ENCODE data around the gene VCX3B.
"Not testable (repeated sequence)": the region's sequence is repeated elsewhere in the genome, so short reads cannot be mapped to it uniquely, and the experiment has no call there.

VCX3B gene

DNA sequence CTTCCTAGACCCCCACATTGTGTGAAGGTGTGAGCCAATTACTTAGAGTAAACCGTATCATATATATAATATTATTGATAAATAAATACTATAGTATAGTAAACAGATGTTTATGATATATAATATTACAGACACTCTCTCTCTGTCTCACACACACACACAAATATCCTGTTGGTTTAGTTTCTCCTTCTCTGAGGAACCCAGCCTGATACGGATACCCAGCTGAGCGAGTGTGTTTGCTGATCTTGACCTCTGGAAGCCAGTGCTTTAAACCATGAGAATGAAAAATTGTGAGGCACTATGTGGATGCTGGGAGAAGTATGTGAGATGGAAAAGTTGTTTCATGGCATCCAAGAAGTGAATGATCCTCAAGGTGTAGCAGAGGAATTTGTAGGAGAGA lies at the start of gene VCX3B:
VCX3B (plus strand) TSS at position 301 of the 400 bp plus-strand sequence. CDS start 621 bp downstream, outside the sequence.
- H3K9me3 Mint-ChIP-seq; H3K27me3 Mint-ChIP-seq; H3K36me3 Mint-ChIP-seq (ENCODE audit: low read depth); H3K27ac Mint-ChIP-seq; H3K4me3 Mint-ChIP-seq; H3K4me1 Mint-ChIP-seq (ENCODE audit: low read depth): not testable (repeated sequence)

- H3K4me1 Mint-ChIP-seq (ENCODE audit: low read depth): no peaks in the 10 kb centered on the region
- no peak overlapping the region for H3K27ac Mint-ChIP-seq
- no peaks in the 10 kb centered on the region for H3K27me3 Mint-ChIP-seq
- H3K9me3 Mint-ChIP-seq: peaks cover 3% of the 10 kb centered on the region
- H3K4me3 Mint-ChIP-seq: no peak overlapping the region
- H3K36me3 Mint-ChIP-seq (ENCODE audit: low read depth): no peaks in the 10 kb centered on the region
Measured at GRCh38 chrX:8418301-8418700, 46.3 kb upstream of the VCX3B start.

GRCh38 chrX:8424912-8425311 lies 39.7 kb upstream of the VCX3B start:
- Mint-ChIP-seq H3K9me3 (peaks cover 5% of the 10 kb centered on the region), H3K27me3 (no peaks in the 10 kb centered on the region), H3K36me3 (ENCODE audit: low read depth) (no peaks in the 10 kb centered on the region), H3K4me3 (no peak overlapping the region), H3K4me1 (ENCODE audit: low read depth) (no peaks in the 10 kb centered on the region), H3K27ac (no peak overlapping the region)

GRCh38 chrX:8429692-8430249 lies 34.9 kb upstream of the VCX3B start:
- no peaks in the 10 kb centered on the region for H3K36me3 Mint-ChIP-seq (ENCODE audit: low read depth)
- H3K9me3 Mint-ChIP-seq: peaks cover 5% of the 10 kb centered on the region
- H3K4me3 Mint-ChIP-seq: no peak overlapping the region
- no peak overlapping the region for H3K27ac Mint-ChIP-seq
- no peaks in the 10 kb centered on the region for H3K4me1 Mint-ChIP-seq (ENCODE audit: low read depth)
- H3K27me3 Mint-ChIP-seq: no peaks in the 10 kb centered on the region

DNA sequence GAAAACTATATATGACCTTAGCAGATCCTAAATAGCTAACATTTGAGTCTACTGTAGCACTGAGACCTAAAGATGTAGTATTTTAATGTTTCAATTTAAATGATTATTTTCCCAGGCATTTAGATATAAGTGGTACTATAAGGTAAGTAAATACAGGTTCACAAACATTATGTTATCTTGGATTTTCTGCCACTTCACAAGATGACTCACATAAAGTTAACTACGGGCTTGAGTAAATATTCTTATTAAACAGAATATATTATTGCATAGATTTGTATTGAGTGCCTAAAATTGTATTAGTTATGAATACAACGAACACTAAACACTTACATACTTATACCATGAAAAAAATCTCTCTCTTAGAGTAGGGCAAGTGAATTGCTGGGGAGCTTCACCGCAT lies 34.2 kb upstream of the VCX3B start:
- Mint-ChIP-seq H3K9me3 (peaks cover 5% of the 10 kb centered on the region), H3K27ac (no peak overlapping the region), H3K4me1 (ENCODE audit: low read depth) (no peaks in the 10 kb centered on the region), H3K36me3 (ENCODE audit: low read depth) (no peaks in the 10 kb centered on the region), H3K4me3 (no peak overlapping the region), H3K27me3 (no peaks in the 10 kb centered on the region)

DNA sequence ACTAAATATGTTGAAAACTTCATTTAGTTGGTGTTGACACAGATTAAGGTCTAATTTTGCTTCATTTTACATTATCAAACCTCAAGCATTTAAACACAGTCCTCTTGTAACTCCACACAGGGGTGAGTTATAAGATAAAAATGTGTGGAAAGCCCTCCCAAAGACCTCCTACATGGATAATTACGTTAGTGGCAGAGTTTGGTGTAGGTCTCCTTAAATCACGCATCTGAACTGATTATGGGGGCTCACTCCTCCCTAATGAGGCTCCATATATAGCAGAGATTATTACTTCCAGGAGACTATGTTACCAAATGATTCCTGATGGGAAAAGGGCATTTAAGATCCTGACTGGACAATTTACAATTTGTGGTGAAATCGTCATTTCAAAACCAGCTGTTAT lies 32.2 kb upstream of the VCX3B start:
- Mint-ChIP-seq H3K9me3 (peaks cover 5% of the 10 kb centered on the region), H3K27ac (no peak overlapping the region), H3K36me3 (ENCODE audit: low read depth) (no peaks in the 10 kb centered on the region), H3K4me1 (ENCODE audit: low read depth) (no peaks in the 10 kb centered on the region), H3K4me3 (no peak overlapping the region), H3K27me3 (no peaks in the 10 kb centered on the region)

DNA sequence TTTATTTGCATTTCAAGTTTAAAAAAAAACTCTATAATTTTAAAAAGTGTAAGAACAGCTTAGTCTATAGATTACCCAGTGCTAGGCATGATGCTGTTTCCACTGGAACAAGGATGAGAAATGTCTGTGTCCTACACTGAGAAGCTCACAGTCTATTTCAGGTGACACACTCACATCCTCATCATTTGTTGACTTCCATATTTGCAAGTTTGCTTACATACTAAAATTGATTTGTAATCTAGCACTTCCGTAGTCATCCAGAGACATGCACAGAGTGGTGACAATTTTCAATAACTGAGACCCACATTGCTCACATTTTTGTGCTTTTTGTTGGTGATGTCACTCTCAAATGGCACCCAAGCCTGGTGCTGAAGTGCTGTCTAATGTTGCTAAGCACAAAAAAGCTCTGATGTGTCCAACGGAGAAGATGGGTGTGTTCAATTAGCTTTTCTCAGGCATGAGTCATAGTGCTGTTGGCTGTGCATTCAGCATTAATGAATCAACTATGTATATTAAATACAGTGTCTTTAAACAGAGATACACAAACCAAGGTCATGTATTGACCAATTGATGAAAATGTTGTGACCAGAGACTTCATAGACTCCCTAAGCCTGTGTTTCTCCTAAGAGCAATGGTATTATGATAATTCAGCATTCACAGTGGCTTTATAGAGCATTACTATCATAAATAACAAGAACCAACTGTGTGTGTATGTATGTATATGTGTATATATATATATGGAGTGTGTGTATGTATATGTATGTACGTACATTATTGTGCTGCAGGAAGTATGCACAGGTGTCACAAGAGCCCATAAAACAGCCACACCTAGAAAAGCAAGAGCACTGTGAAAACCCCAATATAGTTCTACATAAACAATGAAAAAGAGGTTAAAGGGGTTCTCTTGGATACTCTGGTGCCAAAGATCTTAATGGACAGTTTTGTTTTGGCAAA lies 31.2 kb upstream of the VCX3B start:
- H3K36me3 Mint-ChIP-seq (ENCODE audit: low read depth): no peaks in the 10 kb centered on the region
- no peak overlapping the region for H3K27ac Mint-ChIP-seq
- H3K27me3 Mint-ChIP-seq: no peaks in the 10 kb centered on the region
- H3K4me1 Mint-ChIP-seq (ENCODE audit: low read depth): no peaks in the 10 kb centered on the region
- peaks cover 5% of the 10 kb centered on the region for H3K9me3 Mint-ChIP-seq
- H3K4me3 Mint-ChIP-seq: no peak overlapping the region

- no peaks in the 10 kb centered on the region for H3K36me3 Mint-ChIP-seq (ENCODE audit: low read depth)
- no peak overlapping the region for H3K4me3 Mint-ChIP-seq
- no peaks in the 10 kb centered on the region for H3K27me3 Mint-ChIP-seq
Measured at GRCh38 chrX:8447368-8447767, 17.3 kb upstream of the VCX3B start.

GRCh38 chrX:8452343-8452742 lies 12.3 kb upstream of the VCX3B start:
- not testable (repeated sequence) for H3K4me1 Mint-ChIP-seq (ENCODE audit: low read depth); H3K27me3 Mint-ChIP-seq; H3K27ac Mint-ChIP-seq; H3K36me3 Mint-ChIP-seq (ENCODE audit: low read depth); H3K9me3 Mint-ChIP-seq; H3K4me3 Mint-ChIP-seq

More at GRCh38 chrX:8447368-8447767, 17.3 kb upstream of the VCX3B start:
- Mint-ChIP-seq H3K27ac (no peak overlapping the region), H3K9me3 (no peaks in the 10 kb centered on the region), H3K4me1 (ENCODE audit: low read depth) (no peaks in the 10 kb centered on the region)

GRCh38 chrX:8453611-8454010 lies 11.0 kb upstream of the VCX3B start:
- Mint-ChIP-seq H3K27me3 (no peaks in the 10 kb centered on the region), H3K4me3 (no peak overlapping the region), H3K36me3 (ENCODE audit: low read depth) (no peaks in the 10 kb centered on the region), H3K27ac (no peak overlapping the region), H3K9me3 (no peaks in the 10 kb centered on the region), H3K4me1 (ENCODE audit: low read depth) (no peaks in the 10 kb centered on the region)

DNA sequence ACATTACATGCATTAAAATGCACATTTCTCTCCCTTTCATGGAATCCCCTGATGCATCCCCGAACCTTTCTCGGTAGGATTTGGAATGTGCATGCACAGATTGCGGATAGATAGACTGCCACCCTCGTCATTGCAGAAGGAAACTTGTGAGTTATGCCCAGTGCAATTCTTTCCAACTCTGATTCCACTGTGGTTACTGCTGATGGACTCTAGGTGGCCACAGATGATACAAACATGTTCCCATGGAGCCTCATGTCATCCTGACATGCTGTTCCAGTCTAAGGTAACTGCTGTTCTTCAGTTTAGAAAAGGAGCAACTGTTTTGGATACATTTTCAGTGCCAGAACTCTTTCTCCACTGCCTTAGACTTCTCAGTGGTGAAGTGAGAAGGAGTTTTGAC lies 9.1 kb upstream of the VCX3B start:
- Mint-ChIP-seq H3K36me3 (ENCODE audit: low read depth) (no peaks in the 10 kb centered on the region), H3K27me3 (no peaks in the 10 kb centered on the region), H3K4me3 (no peak overlapping the region), H3K4me1 (ENCODE audit: low read depth) (no peaks in the 10 kb centered on the region), H3K27ac (no peak overlapping the region), H3K9me3 (no peaks in the 10 kb centered on the region)

DNA sequence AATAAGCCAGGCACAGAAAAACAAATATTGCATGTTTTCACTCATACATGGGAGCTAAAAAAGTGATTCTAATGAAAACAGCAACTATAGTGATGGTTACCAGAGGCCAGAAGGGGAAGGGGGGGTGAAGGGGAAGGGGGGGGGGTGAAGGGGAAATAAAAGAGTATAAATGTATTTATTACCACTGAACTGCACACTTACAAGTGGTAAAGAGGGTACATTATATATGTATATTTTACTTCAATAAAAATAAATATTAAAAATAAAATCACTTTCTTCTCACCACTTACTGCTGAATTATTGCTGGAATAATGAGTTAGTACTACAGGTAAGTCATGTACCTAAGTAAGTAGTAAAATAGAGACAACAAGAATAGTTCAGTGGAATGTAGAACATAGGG lies 2.1 kb upstream of the VCX3B start:
- H3K4me1 Mint-ChIP-seq (ENCODE audit: low read depth): no peaks in the 10 kb centered on the region

GRCh38 chrX:8484360-8484949 lies 19.8 kb downstream of the VCX3B start:
- H3K9me3 Mint-ChIP-seq: no peaks in the 10 kb centered on the region
- H3K4me1 Mint-ChIP-seq (ENCODE audit: low read depth): no peaks in the 10 kb centered on the region
- H3K27ac Mint-ChIP-seq: no peak overlapping the region
- no peak overlapping the region for H3K4me3 Mint-ChIP-seq
- H3K27me3 Mint-ChIP-seq: no peaks in the 10 kb centered on the region
- no peaks in the 10 kb centered on the region for H3K36me3 Mint-ChIP-seq (ENCODE audit: low read depth)

More for the DNA sequence above, 2.1 kb upstream of the VCX3B start:
- no peak overlapping the region for H3K4me3 Mint-ChIP-seq
- no peaks in the 10 kb centered on the region for H3K9me3 Mint-ChIP-seq
- no peaks in the 10 kb centered on the region for H3K27me3 Mint-ChIP-seq
- no peaks in the 10 kb centered on the region for H3K36me3 Mint-ChIP-seq (ENCODE audit: low read depth)
- H3K27ac Mint-ChIP-seq: no peak overlapping the region

DNA sequence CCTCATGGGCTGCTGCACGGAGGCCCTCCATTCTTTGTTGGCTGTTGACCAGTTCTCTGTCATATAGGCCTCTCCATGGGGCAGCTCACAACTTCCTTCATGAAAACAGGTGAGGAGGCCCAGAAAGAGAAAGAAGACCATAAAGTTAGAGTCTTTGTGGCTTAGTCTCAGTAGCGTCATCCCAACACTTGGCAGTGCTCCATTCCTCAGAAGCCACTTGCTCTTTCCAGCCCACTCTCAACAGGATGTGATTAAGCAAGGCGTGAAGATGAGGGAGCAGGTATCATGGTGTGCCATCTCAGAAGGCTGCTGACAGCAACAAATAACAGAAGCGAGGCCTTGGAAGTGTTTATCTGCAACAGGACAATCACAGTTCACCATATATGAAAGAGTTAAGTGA lies 30.4 kb downstream of the VCX3B start:
- not testable (repeated sequence) for H3K36me3 Mint-ChIP-seq (ENCODE audit: low read depth); H3K4me1 Mint-ChIP-seq (ENCODE audit: low read depth); H3K27ac Mint-ChIP-seq; H3K27me3 Mint-ChIP-seq; H3K4me3 Mint-ChIP-seq; H3K9me3 Mint-ChIP-seq

- H3K4me1 Mint-ChIP-seq (ENCODE audit: low read depth): no peaks in the 10 kb centered on the region
- no peak overlapping the region for H3K27ac Mint-ChIP-seq
- H3K4me3 Mint-ChIP-seq: no peak overlapping the region
- no peaks in the 10 kb centered on the region for H3K36me3 Mint-ChIP-seq (ENCODE audit: low read depth)
- H3K27me3 Mint-ChIP-seq: no peaks in the 10 kb centered on the region
- no peaks in the 10 kb centered on the region for H3K9me3 Mint-ChIP-seq
Measured at GRCh38 chrX:8500203-8500602, 35.6 kb downstream of the VCX3B start.

Measured in stimulated activated naive CD8-positive, alpha-beta T cell treated with anti-CD3 and anti-CD28 coated beads, Interleukin-15, Interleukin-2, amounts not matched to agents 100 ng/mL and 50 ng/mL, for 24 hours (primary cell).